K562 (cell line): ENCODE data around the gene TMTC4. TPM values are rescaled to one million over a fixed set of nuclear protein-coding genes. Genes with fewer than 3 reads are reported as not detected.

Experiments used
- CREM ChIP-seq: IDR thresholded peaks from 2 replicates; pipeline ENCODE4 v1.6.1; 2014; ENCODE audit warnings: antibody characterized with exemption, low read depth
- CXXC5 ChIP-seq: fragments of 250-450 bp; sonication (Bioruptor Pico); IDR thresholded peaks from 2 replicates; pipeline ENCODE4 v1.8.0; 2022; ENCODE audit warnings: inconsistent platforms, mild to moderate bottlenecking, moderate library complexity
- ESRRB ChIP-seq: fragments of 250-450 bp; sonication (Bioruptor Pico); IDR thresholded peaks from 2 replicates; pipeline ENCODE4 v1.5.0; 2020; ENCODE audit warnings: mild to moderate bottlenecking, moderate library complexity, borderline replicate concordance
- MIER1 ChIP-seq: fragments of 450-650 bp; IDR thresholded peaks from 2 replicates; pipeline ENCODE4 v1.6.1; 2016; ENCODE audit warnings: antibody characterized with exemption, mild to moderate bottlenecking, low read depth
- NR2C1 ChIP-seq, 2 experiments: fragments of 450-650 bp; IDR thresholded peaks; 2 replicates each; pipeline ENCODE4 v1.6.1; 2017; ENCODE audit warnings: mild to moderate bottlenecking in 2 of 2, antibody characterized with exemption in 1 of 2, inconsistent platforms in 1 of 2, missing compliant biosample characterization in 1 of 2, missing genetic modification characterization in 1 of 2
- RBM15 ChIP-seq: fragments of 200-400 bp; formaldehyde crosslinking; IDR thresholded peaks from 2 replicates; pipeline ENCODE4 v1.6.1; 2018; ENCODE audit warnings: mild to moderate bottlenecking, low read length, moderate library complexity; ENCODE audit not compliant: insufficient read depth
- YY1 ChIP-seq, 3 experiments: IDR thresholded peaks; 2 replicates each; pipeline ENCODE4 v1.6.1; 2011; ENCODE audit warnings: low read length in 2 of 3, mild to moderate bottlenecking in 2 of 3, moderate library complexity in 2 of 3, borderline replicate concordance in 1 of 3, control low read depth in 1 of 3, low read depth in 1 of 3; ENCODE audit not compliant: insufficient read depth in 3 of 3, insufficient replicate concordance in 2 of 3, control insufficient read depth in 1 of 3, insufficient read length in 1 of 3; ENCODE audit errors: extremely low read depth in 1 of 3
- ZNF133 ChIP-seq: fragments of 250-450 bp; sonication (Bioruptor Pico); IDR thresholded peaks from 2 replicates; pipeline ENCODE4 v1.4.0; 2020; ENCODE audit warnings: mild to moderate bottlenecking
- ZNF282 ChIP-seq: sonication (generic); formaldehyde crosslinking; IDR thresholded peaks from 2 replicates; pipeline ENCODE4 v1.8.1; 2023; ENCODE audit warnings: missing genetic modification reagents
- polyA plus RNA-seq, 8 experiments: library from polyadenylated mRNA; depleted of rRNA in 4 of 8; stranded (reverse) in 5 of 8; unstranded in 3 of 8; fragments of >200 nt; fragmentation: Nextera tagmentation in 2 of 8; fragmentation: Illumina TruSeq in 1 of 8; extraction: Ambion mirVana in 2 of 8; extraction: Trizol in 1 of 8; gene quantifications; 2 replicates each; pipeline versions ENCODE4 v1.2.1 to v1.2.3, GENCODE V29; 2011 to 2014; ENCODE audit warnings: inconsistent platforms in 1 of 8, missing spikeins in 1 of 8
- total RNA-seq, 7 experiments: library from RNA; depleted of rRNA in 6 of 7; stranded (reverse); fragments of >200 nt in 6 of 7; fragmentation: Illumina TruSeq in 2 of 7; extraction: Trizol in 2 of 7; gene quantifications; 2 replicates each; pipeline versions ENCODE4 v1.2.1 to v1.2.3, GENCODE V29; 2011 to 2021; ENCODE audit warnings: low replicate concordance in 1 of 7
- TF ChIP-seq, protein P1 (sequence below): fragments of 250-450 bp; sonication (Bioruptor Pico); IDR thresholded peaks from 2 replicates; pipeline ENCODE4 v1.5.0; 2021; ENCODE audit warnings: mild to moderate bottlenecking, borderline replicate concordance
- TF ChIP-seq, protein P2 (sequence below): fragments of 450-650 bp; IDR thresholded peaks from 2 replicates; pipeline ENCODE4 v1.6.1; 2017; ENCODE audit warnings: antibody characterized with exemption, mild to moderate bottlenecking
- TF ChIP-seq, protein P3 (sequence below), 3 experiments: IDR thresholded peaks in 2 of 3; conservative IDR thresholded peaks in 1 of 3; 2 replicates each; pipeline ENCODE4 v1.5.1; 2011 to 2012; ENCODE audit warnings: low read length in 3 of 3, mild to moderate bottlenecking in 3 of 3, control low read depth in 2 of 3, improper control_type of control experiment in 1 of 3, inconsistent platforms in 1 of 3, low read depth in 1 of 3, mixed read lengths in 1 of 3, moderate library complexity in 1 of 3; ENCODE audit not compliant: insufficient read depth in 2 of 3
- TF ChIP-seq, protein P4 (sequence below): fragments of 250-450 bp; sonication (Bioruptor Pico); IDR thresholded peaks from 2 replicates; pipeline ENCODE4 v1.9.0; 2021; ENCODE audit warnings: mild to moderate bottlenecking, inconsistent platforms

TMTC4 gene
- total and polyA plus RNA-seq, 9 of the 15 experiments (the other 6 are each of a cell fraction or from before 2014, with no cell fraction given) = 3.5 to 16.7 (median 11.8) TPM

DNA sequence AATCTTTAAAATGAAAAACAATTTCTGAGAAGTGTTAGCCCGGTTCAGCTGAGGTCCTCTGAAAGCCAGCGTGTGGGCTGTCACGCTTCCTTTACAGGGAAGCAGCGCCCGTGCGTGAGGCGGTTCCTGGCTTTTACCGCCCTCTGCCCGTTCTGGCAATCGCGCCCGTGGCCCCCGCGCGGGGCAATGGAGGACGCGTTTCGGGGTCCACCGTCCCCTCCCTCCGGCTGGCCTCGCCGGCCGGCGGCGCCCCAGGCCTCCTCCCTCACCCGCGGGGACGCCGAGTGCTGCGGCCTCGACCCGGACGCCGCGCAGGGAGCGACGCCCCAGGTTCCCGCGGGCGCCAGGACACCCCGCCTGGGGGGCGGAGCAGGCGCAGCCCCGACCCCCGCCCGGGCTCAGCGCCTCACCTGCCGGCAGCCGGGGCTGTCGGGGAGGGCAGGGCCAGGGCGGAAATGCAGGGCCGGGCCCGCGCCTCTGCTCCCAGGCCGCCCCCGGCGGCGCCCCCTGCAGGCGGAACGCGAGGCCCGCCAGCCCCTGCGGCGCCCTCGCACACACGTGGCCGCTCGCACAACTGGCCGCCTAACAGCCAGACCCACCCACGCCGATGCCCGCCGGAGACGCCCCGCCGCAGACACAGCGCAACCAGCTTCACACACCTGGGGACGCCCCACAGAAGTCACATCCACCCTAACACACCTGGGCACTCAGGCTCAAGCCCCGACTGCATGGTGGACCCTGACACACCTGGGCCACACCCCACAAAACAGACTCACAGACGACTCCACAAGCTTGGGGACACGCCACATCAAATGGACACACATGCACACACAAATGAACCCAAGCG lies 86.0 kb downstream of the TMTC4 start, which contains the start of gene GGACT (continued):
- TF ChIP-seq, protein P1, sequence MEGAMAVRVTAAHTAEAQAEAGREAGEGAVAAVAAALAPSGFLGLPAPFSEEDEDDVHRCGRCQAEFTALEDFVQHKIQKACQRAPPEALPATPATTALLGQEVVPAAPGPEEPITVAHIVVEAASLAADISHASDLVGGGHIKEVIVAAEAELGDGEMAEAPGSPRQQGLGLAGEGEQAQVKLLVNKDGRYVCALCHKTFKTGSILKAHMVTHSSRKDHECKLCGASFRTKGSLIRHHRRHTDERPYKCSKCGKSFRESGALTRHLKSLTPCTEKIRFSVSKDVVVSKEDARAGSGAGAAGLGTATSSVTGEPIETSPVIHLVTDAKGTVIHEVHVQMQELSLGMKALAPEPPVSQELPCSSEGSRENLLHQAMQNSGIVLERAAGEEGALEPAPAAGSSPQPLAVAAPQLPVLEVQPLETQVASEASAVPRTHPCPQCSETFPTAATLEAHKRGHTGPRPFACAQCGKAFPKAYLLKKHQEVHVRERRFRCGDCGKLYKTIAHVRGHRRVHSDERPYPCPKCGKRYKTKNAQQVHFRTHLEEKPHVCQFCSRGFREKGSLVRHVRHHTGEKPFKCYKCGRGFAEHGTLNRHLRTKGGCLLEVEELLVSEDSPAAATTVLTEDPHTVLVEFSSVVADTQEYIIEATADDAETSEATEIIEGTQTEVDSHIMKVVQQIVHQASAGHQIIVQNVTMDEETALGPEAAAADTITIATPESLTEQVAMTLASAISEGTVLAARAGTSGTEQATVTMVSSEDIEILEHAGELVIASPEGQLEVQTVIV (CRISPR knock-in tag) = no peak
- no peak for TF ChIP-seq CREM
- TF ChIP-seq RBM15 = no peak
- TF ChIP-seq, protein P2, sequence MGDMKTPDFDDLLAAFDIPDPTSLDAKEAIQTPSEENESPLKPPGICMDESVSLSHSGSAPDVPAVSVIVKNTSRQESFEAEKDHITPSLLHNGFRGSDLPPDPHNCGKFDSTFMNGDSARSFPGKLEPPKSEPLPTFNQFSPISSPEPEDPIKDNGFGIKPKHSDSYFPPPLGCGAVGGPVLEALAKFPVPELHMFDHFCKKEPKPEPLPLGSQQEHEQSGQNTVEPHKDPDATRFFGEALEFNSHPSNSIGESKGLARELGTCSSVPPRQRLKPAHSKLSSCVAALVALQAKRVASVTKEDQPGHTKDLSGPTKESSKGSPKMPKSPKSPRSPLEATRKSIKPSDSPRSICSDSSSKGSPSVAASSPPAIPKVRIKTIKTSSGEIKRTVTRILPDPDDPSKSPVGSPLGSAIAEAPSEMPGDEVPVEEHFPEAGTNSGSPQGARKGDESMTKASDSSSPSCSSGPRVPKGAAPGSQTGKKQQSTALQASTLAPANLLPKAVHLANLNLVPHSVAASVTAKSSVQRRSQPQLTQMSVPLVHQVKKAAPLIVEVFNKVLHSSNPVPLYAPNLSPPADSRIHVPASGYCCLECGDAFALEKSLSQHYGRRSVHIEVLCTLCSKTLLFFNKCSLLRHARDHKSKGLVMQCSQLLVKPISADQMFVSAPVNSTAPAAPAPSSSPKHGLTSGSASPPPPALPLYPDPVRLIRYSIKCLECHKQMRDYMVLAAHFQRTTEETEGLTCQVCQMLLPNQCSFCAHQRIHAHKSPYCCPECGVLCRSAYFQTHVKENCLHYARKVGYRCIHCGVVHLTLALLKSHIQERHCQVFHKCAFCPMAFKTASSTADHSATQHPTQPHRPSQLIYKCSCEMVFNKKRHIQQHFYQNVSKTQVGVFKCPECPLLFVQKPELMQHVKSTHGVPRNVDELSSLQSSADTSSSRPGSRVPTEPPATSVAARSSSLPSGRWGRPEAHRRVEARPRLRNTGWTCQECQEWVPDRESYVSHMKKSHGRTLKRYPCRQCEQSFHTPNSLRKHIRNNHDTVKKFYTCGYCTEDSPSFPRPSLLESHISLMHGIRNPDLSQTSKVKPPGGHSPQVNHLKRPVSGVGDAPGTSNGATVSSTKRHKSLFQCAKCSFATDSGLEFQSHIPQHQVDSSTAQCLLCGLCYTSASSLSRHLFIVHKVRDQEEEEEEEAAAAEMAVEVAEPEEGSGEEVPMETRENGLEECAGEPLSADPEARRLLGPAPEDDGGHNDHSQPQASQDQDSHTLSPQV = peak; percentile 97
- TF ChIP-seq ZNF282 (CRISPR knock-in tag) = no peak
- no peak for TF ChIP-seq NR2C1 (IDR thresholded peaks at IDR 0.05)
- 0 out of 2 replicates have a peak, but pooled peaks have one; percentile 31 for TF ChIP-seq NR2C1 (tag; IDR thresholded peaks at IDR 0.05)
- TF ChIP-seq, protein P3, sequence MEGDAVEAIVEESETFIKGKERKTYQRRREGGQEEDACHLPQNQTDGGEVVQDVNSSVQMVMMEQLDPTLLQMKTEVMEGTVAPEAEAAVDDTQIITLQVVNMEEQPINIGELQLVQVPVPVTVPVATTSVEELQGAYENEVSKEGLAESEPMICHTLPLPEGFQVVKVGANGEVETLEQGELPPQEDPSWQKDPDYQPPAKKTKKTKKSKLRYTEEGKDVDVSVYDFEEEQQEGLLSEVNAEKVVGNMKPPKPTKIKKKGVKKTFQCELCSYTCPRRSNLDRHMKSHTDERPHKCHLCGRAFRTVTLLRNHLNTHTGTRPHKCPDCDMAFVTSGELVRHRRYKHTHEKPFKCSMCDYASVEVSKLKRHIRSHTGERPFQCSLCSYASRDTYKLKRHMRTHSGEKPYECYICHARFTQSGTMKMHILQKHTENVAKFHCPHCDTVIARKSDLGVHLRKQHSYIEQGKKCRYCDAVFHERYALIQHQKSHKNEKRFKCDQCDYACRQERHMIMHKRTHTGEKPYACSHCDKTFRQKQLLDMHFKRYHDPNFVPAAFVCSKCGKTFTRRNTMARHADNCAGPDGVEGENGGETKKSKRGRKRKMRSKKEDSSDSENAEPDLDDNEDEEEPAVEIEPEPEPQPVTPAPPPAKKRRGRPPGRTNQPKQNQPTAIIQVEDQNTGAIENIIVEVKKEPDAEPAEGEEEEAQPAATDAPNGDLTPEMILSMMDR (IDR thresholded peaks at IDR 0.05 in 2 of 3, conservative IDR thresholded peaks at IDR 0.05 in 1 of 3; ENCODE audit: insufficient read depth in 2 of 3, low read depth in 1 of 3, low read length in 3 of 3) = peak; percentile 61 to 84 (median 70)
- peak in 1 of 3 experiments; percentile 49 for TF ChIP-seq YY1 (IDR thresholded peaks at IDR 0.05; ENCODE audit: borderline replicate concordance in 1 of 3, control insufficient read depth in 1 of 3, extremely low read depth in 1 of 3, insufficient read depth in 3 of 3, insufficient read length in 1 of 3, insufficient replicate concordance in 2 of 3, low read depth in 1 of 3, low read length in 2 of 3)
- no peak for TF ChIP-seq MIER1
- TF ChIP-seq CXXC5 (CRISPR knock-in tag) = peak; percentile 91
- TF ChIP-seq ESRRB = no peak
- TF ChIP-seq, protein P4, sequence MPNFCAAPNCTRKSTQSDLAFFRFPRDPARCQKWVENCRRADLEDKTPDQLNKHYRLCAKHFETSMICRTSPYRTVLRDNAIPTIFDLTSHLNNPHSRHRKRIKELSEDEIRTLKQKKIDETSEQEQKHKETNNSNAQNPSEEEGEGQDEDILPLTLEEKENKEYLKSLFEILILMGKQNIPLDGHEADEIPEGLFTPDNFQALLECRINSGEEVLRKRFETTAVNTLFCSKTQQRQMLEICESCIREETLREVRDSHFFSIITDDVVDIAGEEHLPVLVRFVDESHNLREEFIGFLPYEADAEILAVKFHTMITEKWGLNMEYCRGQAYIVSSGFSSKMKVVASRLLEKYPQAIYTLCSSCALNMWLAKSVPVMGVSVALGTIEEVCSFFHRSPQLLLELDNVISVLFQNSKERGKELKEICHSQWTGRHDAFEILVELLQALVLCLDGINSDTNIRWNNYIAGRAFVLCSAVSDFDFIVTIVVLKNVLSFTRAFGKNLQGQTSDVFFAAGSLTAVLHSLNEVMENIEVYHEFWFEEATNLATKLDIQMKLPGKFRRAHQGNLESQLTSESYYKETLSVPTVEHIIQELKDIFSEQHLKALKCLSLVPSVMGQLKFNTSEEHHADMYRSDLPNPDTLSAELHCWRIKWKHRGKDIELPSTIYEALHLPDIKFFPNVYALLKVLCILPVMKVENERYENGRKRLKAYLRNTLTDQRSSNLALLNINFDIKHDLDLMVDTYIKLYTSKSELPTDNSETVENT (CRISPR knock-in tag) = no peak; the same call in 1 of the 2 replicates
- no peak for TF ChIP-seq ZNF133 (CRISPR knock-in tag)
